Testis (tissue), 2 donors: ENCODE data around the gene PITPNM3.

Experiments used
- CTCF ChIP-seq, 3 experiments: fragments of 450-650 bp in 2 of 3; fragments of 200-600 bp in 1 of 3; sonication (generic) in 1 of 3; IDR thresholded peaks; one replicate each; pipeline ENCODE4 v1.5.1; 2016 to 2019; ENCODE audit warnings: antibody characterized with exemption in 3 of 3, mild to moderate bottlenecking in 2 of 3, moderate library complexity in 1 of 3
- POLR2A ChIP-seq: fragments of 450-650 bp; IDR thresholded peaks from one replicate; pipeline ENCODE4 v1.6.1; 2017; ENCODE audit warnings: antibody characterized with exemption, mild to moderate bottlenecking, moderate library complexity

GRCh38 chr17:6429266-6429665 lies 127.1 kb downstream of the PITPNM3 start:
- TF ChIP-seq POLR2A, result no peak
- no peak for TF ChIP-seq CTCF (IDR thresholded peaks at IDR 0.05)
